Duodenal mucosa (tissue), 2 donors: ENCODE measurements around the gene RASSF9.

Experiments used
- H3K27ac ChIP-seq: one replicate; pipeline ENCODE4 v1.7.0; 2013; ENCODE audit warnings: low read depth, low read length
- H3K27me3 ChIP-seq, 2 donors: one replicate each; pipeline ENCODE4 v1.7.0; 2013; ENCODE audit warnings: low read length in 2 of 2, control low read depth in 1 of 2; ENCODE audit not compliant: insufficient read depth in 2 of 2, control insufficient read depth in 1 of 2
- H3K36me3 ChIP-seq, 2 donors: one replicate each; pipeline ENCODE4 v1.7.0; 2013; ENCODE audit warnings: low read length in 2 of 2, control low read depth in 1 of 2; ENCODE audit not compliant: insufficient read depth in 2 of 2, control insufficient read depth in 1 of 2
- H3K4me1 ChIP-seq, 2 donors: one replicate each; pipeline ENCODE4 v1.7.0; 2013; ENCODE audit warnings: low read length in 2 of 2, control low read depth in 1 of 2; ENCODE audit not compliant: insufficient read depth in 2 of 2, control insufficient read depth in 1 of 2
- H3K4me3 ChIP-seq, 2 donors: one replicate each; pipeline ENCODE4 v1.7.0; 2013; ENCODE audit warnings: low read length in 2 of 2, low read depth in 1 of 2
- H3K9ac ChIP-seq, 2 donors: one replicate each; pipeline ENCODE4 v1.7.0; 2013; ENCODE audit warnings: low read length in 2 of 2, low read depth in 1 of 2
- H3K9me3 ChIP-seq, 2 donors: one replicate each; pipeline ENCODE4 v1.7.0; 2013; ENCODE audit warnings: low read length in 2 of 2, control low read depth in 1 of 2; ENCODE audit not compliant: control insufficient read depth in 1 of 2

RASSF9 gene

DNA sequence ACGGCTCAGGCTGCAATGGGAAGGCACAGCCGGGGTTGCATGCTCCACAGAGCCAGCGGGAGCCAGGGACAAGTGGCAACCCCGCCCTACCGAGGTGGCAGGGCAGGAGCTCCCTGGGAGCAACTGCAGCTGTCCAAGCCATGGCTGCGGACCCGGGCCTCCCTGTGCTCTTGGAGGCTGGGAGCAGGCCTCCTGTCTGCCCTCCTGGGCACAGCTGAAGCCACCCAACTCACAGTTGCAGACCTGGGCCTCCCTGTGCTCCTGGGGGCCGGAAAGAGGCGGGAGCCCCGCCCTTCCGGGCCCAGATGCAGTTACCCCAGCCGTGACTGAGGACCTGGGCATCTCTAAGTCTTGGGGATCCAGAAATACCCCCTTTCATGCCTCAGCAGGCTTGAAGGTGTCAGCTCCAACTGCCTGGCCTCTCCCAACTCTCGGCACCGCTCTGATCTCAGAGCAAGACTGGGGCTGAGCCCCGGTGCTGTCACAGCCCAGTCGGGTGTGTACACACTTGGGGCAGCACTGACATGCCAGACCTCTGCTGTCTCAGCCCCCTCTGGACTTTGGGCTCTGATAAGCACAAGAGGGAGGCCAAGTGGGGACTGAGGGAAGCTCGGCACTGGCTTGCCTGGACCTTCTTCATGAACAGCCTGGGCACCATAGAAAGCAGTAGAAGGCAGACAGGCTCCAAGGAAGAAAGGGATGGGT lies 7.5 kb upstream of the RASSF9 start:
- no peak overlapping the region for H3K27ac ChIP-seq
- H3K27me3 ChIP-seq: no peaks in the 10 kb centered on the region
- no peaks in the 10 kb centered on the region for H3K4me1 ChIP-seq
- no peaks in the 10 kb centered on the region for H3K9me3 ChIP-seq
- H3K9ac ChIP-seq: no peak overlapping the region
- no peaks in the 10 kb centered on the region for H3K36me3 ChIP-seq
- no peak overlapping the region for H3K4me3 ChIP-seq

DNA sequence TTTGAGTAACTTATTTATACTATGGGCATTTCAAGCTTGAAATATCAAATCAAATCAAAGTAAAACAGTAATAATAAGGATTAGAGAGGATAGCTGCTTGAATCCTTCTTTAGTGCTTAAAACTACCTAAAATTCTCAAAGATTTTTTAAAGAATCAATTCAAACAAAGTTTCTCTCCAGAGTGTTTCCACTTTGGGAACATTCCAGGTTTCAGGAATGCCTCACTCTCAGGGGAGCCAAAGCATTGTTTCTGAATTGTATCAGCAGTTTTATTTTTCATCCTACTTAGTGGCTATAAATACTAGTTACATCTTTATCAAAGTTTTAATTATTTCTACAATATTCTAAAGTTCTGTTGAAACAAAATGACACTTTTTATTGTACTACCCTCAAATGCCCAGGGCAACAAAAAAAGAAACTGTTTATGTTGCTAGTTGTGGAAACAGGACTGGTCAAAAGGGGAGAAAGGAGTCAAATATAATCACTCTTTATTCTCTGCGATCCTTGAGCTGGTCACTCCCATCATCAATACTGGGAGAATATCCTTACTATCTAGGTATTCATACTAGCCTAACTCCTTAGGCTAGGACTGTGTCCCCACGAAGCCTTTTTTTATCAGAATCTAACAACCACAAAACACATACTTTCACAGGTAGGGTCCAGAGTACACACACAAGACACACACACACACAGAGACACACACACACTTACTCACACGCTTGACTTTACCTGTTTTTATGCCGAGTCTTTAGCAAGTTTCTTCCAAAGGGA lies 598 bp downstream of the RASSF9 start:
- Histone ChIP-seq H3K4me3 (peak overlapping the region; percentile 68 to 80), H3K9ac (peak overlapping the region; percentile 58), H3K27me3 (no peaks in the 10 kb centered on the region), H3K9me3 (no peaks in the 10 kb centered on the region), H3K27ac (peak overlapping the region; percentile 40), H3K4me1 (peaks cover 5 to 7% of the 10 kb centered on the region in 2 donors), H3K36me3 (no peaks in the 10 kb centered on the region)

- Histone ChIP-seq H3K4me3 (peak overlapping the region in 1 of 2 donors; percentile 5), H3K36me3 (no peaks in the 10 kb centered on the region), H3K9me3 (no peaks in the 10 kb centered on the region), H3K4me1 (peaks cover 5 to 7% of the 10 kb centered on the region in 2 donors), H3K27me3 (no peaks in the 10 kb centered on the region), H3K9ac (no peak overlapping the region), H3K27ac (no peak overlapping the region)
These were observed 1.8 kb downstream of the RASSF9 start for GRCh38 chr12:85834378-85834777.

- H3K9ac ChIP-seq: no peak overlapping the region
- no peaks in the 10 kb centered on the region for H3K27me3 ChIP-seq
- H3K4me3 ChIP-seq: no peak overlapping the region
- no peak overlapping the region for H3K27ac ChIP-seq
- peaks cover 5 to 7% of the 10 kb centered on the region in 2 donors for H3K4me1 ChIP-seq
- no peaks in the 10 kb centered on the region for H3K36me3 ChIP-seq
- no peaks in the 10 kb centered on the region for H3K9me3 ChIP-seq
These were observed 2.6 kb downstream of the RASSF9 start for GRCh38 chr12:85833579-85833978.

GRCh38 chr12:85831327-85831990 lies 4.8 kb downstream of the RASSF9 start:
- Histone ChIP-seq H3K9me3 (no peaks in the 10 kb centered on the region), H3K36me3 (no peaks in the 10 kb centered on the region), H3K27ac (no peak overlapping the region), H3K9ac (no peak overlapping the region), H3K27me3 (no peaks in the 10 kb centered on the region), H3K4me1 (peaks cover under 1 to 1% of the 10 kb centered on the region in 2 donors), H3K4me3 (no peak overlapping the region)

- H3K4me3 ChIP-seq: no peak overlapping the region
- peaks cover 0 to 3% of the 10 kb centered on the region in 2 donors for H3K4me1 ChIP-seq
- H3K36me3 ChIP-seq: no peaks in the 10 kb centered on the region
- H3K27me3 ChIP-seq: no peaks in the 10 kb centered on the region
- H3K9me3 ChIP-seq: no peaks in the 10 kb centered on the region
- no peak overlapping the region for H3K9ac ChIP-seq
- no peak overlapping the region for H3K27ac ChIP-seq
These were observed 6.8 kb downstream of the RASSF9 start for GRCh38 chr12:85829391-85829790.

DNA sequence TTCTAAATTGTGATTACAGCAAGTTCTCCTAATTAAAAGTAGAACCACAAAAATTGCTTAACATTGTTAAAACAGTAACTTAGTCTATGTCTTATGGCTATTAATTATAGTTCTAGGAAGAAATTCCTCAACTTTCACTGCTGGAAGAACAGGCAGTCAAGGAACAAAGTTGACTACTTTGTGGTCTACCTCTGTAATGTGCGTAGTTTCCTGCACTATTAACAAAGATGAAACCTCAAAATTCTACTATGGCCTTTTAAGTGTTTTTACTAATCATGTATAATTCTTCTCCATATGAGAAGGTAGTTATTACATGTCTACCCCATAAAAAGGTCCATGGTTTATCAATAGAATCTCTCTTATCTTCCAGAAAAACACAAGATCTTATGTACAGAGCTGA lies 7.6 kb downstream of the RASSF9 start:
- Histone ChIP-seq H3K27me3 (no peaks in the 10 kb centered on the region), H3K4me1 (peaks cover 0 to 3% of the 10 kb centered on the region in 2 donors), H3K36me3 (no peaks in the 10 kb centered on the region), H3K27ac (no peak overlapping the region), H3K9me3 (no peaks in the 10 kb centered on the region), H3K9ac (no peak overlapping the region), H3K4me3 (no peak overlapping the region)

GRCh38 chr12:85825746-85826145 lies 10.5 kb downstream of the RASSF9 start:
- Histone ChIP-seq H3K4me3 (no peak overlapping the region), H3K27ac (no peak overlapping the region), H3K9me3 (no peaks in the 10 kb centered on the region), H3K36me3 (no peaks in the 10 kb centered on the region), H3K4me1 (peaks cover 0 to 12% of the 10 kb centered on the region in 2 donors), H3K27me3 (no peaks in the 10 kb centered on the region), H3K9ac (no peak overlapping the region)

DNA sequence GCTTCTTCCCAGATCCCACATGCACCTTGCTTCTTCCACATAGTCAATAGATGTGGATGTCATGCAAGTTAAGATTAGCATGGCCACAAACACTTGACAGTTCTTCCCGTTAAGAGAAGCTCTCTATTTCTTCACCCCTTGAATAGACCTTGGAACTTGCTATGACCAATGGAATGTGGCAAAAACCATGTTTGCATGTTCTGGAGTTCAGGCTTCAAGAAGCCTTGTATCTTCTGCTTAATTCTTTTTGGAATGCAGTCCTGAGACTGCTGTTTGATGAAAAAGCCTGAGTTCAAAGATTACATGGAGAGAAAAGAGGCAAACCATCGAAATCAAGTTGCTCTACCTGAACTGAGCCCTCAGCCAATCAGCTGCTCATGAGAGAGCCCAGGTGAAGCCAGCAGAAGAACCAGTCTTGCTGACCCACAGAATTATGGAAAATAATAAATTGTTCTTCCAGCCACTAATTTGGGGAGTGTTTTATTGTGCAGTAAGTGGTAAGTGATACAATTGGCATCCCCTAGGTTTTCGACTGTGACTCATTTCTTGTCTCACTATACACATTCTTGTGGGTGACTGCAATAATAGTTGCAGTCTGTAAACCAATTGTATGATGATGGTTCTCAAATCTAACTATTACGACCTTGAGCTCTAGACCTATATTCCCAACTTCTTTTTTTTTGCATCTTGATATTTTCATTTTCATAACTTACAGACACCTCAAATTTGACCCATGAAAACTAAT lies 12.6 kb downstream of the RASSF9 start:
- Histone ChIP-seq H3K9me3 (no peaks in the 10 kb centered on the region), H3K36me3 (no peaks in the 10 kb centered on the region), H3K9ac (no peak overlapping the region), H3K27ac (no peak overlapping the region), H3K27me3 (no peaks in the 10 kb centered on the region), H3K4me1 (peaks cover 0 to 12% of the 10 kb centered on the region in 2 donors), H3K4me3 (no peak overlapping the region)
